ENCODE results near the gene TNNT1.
"Not testable (repeated sequence)": the region's sequence is repeated elsewhere in the genome, so short reads cannot be mapped to it uniquely, and the experiment has no call there.

Gene TNNT1

DNA sequence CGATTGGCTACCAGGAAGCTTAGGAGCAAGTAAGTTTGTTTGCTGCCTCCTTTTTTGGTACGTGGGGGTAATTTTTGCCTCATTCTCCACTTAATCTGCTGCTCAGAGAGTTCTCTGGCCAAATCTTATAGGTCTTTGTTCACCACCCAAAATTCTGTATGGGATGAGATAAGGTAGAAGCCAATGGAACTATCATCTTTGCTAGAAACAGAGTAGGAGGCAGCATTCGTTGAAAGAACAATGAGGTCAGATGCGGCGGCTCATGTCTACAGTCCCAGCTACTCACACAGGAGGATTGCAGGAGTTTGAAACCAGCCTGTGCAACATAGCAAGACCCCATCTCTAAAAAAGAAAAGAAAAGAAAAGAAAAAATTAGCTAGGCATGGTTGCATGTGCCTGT, 22.4 kb upstream of the TNNT1 start:
- no peak for FAIRE-seq
- no peak for DNase-seq (ENCODE audit: low spot score)

DNA sequence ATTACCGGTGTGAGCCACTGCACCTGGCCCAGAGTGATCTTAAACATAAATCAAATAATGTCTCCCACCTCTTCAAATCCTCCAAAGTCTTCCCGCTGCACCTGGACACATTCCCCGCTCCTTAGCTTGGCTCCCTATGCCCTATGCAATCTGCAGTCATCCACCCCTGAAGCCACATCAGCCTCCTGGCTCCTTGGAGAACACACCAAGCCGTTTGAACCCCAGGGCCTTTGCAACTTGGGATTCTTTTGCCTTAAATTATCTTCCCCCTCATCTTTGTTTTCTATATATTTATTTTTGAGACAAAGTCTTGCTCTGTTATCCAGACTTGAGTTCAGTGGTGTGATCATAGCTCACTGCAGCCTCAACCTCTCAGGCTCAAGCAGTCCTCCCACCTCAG, 20.1 kb upstream of the TNNT1 start:
- DNase-seq (ENCODE audit: low spot score) = no peak
- FAIRE-seq = no peak

GRCh38 chr19:55166530-55167268, 17.7 kb upstream of the TNNT1 start, which contains the start of gene DNAAF3:
TSS of gene DNAAF3 (minus strand) at chr19:55166613. CDS start at chr19:55166413, 200 bp downstream.
- FAIRE-seq = peak; percentile 63
- DNase-seq (ENCODE audit: low spot score) = peak; percentile 99

DNA sequence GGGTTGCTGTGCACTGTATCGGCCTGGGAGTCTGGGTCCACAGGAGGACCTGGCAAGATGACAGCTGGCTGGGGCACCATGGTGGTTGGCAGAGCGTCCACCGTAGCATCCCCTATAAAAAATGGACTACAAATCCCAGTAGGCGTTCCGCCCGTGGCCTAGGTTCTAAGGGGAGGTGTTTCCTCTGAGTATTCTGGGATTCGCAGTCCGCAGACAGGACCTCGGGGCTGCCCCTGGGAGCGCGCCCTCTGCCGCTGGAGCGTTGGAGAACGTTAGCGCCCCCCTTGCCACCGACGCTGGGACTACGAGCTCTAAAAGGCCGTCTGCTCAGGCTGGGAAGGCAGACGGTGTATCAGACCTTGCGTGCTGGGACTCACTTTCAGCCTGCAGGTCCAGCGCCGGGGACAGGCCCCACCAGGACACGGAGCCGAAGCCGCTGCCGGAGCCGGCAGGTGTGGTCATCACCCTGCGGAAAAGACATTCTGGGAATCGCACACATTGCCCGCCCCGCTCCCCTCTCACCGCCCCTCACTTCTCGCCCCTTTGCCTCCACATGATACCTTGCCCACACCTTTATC, 17.0 kb upstream of the TNNT1 start:
- DNase-seq (ENCODE audit: low spot score) (peak; percentile 86), FAIRE-seq (no peak)

- no peak for FAIRE-seq
- no peak for DNase-seq (ENCODE audit: low spot score)
Observed at GRCh38 chr19:55161571-55162322, 12.7 kb upstream of the TNNT1 start.

- DNase-seq (ENCODE audit: low spot score) = no peak
- FAIRE-seq = no peak
Observed at GRCh38 chr19:55160986-55161365, 12.0 kb upstream of the TNNT1 start.

- DNase-seq (ENCODE audit: low spot score) = peak; percentile 97
- FAIRE-seq = no peak
Observed at GRCh38 chr19:55160128-55160985, 11.4 kb upstream of the TNNT1 start.

GRCh38 chr19:55158848-55159749, 10.1 kb upstream of the TNNT1 start:
- FAIRE-seq = no peak
- no peak for DNase-seq (ENCODE audit: low spot score)

- DNase-seq (ENCODE audit: low spot score) = no peak
- no peak for FAIRE-seq
Observed at GRCh38 chr19:55158423-55158822, 9.4 kb upstream of the TNNT1 start.

DNA sequence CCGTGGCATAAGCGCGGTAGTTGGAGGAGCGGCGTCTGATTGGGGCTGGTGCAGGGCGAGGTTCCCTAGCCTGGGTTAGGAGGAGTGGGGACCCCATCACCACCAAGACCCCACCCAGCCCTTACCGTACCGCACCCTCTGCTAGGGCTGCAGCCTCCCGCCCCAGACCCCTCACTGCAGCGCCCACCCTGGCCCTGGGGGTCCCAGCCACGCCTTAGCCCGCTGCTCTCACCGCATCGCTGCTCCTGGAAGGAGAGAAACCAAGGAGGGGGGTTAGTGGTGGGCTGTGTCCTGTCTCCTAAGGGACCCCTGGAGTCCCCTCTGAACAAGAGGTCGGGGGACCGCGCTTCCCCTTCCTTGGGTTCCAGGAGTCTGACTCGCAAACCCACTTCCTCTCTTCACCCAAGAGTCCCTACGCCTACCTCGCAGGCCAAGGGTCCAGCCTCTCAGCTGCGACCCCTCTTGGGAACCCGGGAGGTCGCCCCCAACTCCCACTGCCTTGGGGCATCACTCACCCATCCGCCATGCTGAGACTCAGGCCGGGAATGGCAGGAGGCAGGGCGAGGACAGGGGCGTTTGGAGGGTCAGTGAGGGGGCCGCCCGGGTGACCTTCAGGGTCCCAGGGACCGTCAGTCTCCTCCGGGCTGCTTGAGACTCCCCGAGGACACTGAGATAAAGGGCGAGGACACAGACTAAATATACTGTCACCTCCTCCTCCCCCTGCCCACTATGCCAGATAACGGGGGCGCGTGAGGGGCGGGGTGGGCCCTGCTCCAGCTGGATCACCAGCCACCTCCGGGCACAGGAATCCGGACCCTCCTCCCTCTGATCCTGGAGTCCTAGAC, 8.3 kb upstream of the TNNT1 start, which contains the start of gene TNNI3:
TNNI3 (minus strand) TSS at position 669 of the 845 bp plus-strand sequence; CDS start at position 526, 143 bp downstream.
- no peak for FAIRE-seq
- DNase-seq (ENCODE audit: low spot score) = no peak

GRCh38 chr19:55156202-55157063, 7.4 kb upstream of the TNNT1 start:
- no peak for FAIRE-seq
- no peak for DNase-seq (ENCODE audit: low spot score)

- not testable (repeated sequence) for FAIRE-seq; DNase-seq (ENCODE audit: low spot score)
Observed at GRCh38 chr19:55155784-55156183, 6.8 kb upstream of the TNNT1 start.

GRCh38 chr19:55153652-55154264, 4.8 kb upstream of the TNNT1 start:
- no peak for FAIRE-seq

GRCh38 chr19:55152017-55152416, 3.0 kb upstream of the TNNT1 start:
- DNase-seq (ENCODE audit: low spot score) (no peak), FAIRE-seq (no peak)

More at GRCh38 chr19:55153652-55154264, 4.8 kb upstream of the TNNT1 start:
- DNase-seq (ENCODE audit: low spot score) = no peak

DNA sequence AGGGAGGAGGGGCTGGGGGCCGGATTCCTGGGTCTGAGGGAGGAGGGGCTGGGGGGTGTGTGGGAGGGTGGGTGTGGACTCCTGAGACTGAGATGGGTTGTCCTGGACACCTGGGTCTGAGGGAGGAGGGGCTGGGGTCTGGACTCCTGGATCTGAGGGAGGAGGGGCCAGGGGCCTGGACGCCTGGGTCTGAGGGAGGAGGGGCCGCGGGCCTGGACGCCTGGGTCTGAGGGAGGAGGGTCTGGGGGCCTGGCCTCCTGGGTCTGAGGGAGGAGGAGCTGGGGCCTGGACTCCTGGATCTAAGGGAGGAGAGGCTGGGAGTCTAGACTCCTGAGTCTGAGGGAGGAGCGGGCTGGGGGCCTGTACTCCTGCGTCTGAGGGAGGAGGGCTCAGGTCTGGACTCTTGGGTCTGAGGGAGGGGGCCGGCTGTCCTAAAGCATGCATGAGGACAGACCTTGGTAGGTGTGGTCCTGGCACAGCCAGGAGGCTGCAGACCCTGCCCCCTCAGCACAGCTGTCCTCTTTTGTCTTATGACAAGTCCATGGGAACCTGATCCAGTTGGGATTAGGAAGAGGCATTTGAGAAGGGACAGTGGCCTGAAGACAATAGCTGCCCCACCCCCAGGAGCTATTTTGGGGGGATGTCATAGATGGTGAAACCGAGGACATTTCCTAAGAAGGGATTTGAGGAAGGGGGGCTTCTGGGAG, 1.3 kb downstream of the TNNT1 start:
- FAIRE-seq (no peak), DNase-seq (ENCODE audit: low spot score) (no peak)

- DNase-seq (ENCODE audit: low spot score) (peak; percentile 90), FAIRE-seq (peak; percentile 93)
Observed at GRCh38 chr19:55146705-55147273, 2.2 kb downstream of the TNNT1 start.

Measured in urothelium cell line (cell line).